Measurements from ENCODE around the gene LAMA2.
A peak's percentile ranks its signal among the peaks of the same experiment; 100 is the strongest.

The LAMA2 gene

DNA sequence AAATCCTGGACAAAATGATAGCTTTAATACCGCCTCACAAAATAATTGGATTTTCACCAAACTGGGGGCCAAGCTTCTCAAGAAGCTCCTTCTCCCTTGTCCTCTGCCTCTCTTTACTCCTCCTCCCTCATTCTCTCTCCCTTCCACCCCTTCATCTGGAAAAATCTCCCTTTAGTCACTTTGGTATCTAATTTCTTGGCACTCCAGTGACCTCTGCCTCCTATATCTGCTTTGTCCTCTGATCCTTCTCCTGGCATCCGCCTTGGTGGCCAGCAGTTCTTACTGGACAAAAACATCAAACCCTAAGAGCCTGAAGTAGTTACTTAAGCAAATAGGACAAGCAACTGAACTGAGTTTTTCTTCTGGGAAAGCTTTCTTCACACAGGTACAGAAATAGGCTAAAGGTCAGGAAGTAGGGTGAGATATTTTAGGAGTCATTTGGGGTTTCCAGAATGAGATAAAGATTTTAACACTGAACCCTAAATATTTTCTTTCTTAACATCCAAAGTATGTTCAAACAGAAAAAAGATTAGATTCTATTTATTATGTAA lies 606.4 kb downstream of the LAMA2 start:
- CTCF ChIA-PET = interaction anchor here (0.8 kb wide), 1 partner anchor 13 kb away, joined by 3 read pairs; no protein-coding TSS in a partner anchor
- no peak for DNase-seq
- Histone ChIP-seq H3K9me3 (ENCODE audit: control extremely low read depth in 1 of 5, control insufficient read depth in 4 of 5, insufficient read depth in 2 of 5, low read depth in 1 of 5, low read length in 4 of 5) (no peaks in the 10 kb centered on the region), H3K27me3 (replicated peaks in 2 of 5; ENCODE audit: control insufficient read depth in 4 of 5, insufficient read depth in 5 of 5, low read length in 4 of 5) (no peaks in the 10 kb centered on the region), H3K36me3 (ENCODE audit: control insufficient read depth in 4 of 4, insufficient read depth in 4 of 4, low read length in 3 of 4) (no peaks in the 10 kb centered on the region), H3K27ac (ENCODE audit: insufficient read depth in 1 of 2, low read depth in 1 of 2, low read length in 2 of 2, poor library complexity in 1 of 2, severe bottlenecking in 2 of 2) (no peak overlapping the region), H3K4me1 (ENCODE audit: control extremely low read depth in 1 of 4, control insufficient read depth in 4 of 4, insufficient read depth in 4 of 4, low read length in 3 of 4) (peaks cover 10 to 27% (median 20%) of the 10 kb centered on the region in 4 experiments), H3K4me3 (ENCODE audit: control insufficient read depth in 1 of 7, extremely low read depth in 1 of 7, insufficient read depth in 4 of 7, low read depth in 2 of 7, low read length in 6 of 7) (no peak overlapping the region)
- 89% methylated on average over 1 of the region's 2 CpGs for WGBS (ENCODE audit: insufficient coverage)
- POLR2A ChIA-PET = no interaction called here

DNA sequence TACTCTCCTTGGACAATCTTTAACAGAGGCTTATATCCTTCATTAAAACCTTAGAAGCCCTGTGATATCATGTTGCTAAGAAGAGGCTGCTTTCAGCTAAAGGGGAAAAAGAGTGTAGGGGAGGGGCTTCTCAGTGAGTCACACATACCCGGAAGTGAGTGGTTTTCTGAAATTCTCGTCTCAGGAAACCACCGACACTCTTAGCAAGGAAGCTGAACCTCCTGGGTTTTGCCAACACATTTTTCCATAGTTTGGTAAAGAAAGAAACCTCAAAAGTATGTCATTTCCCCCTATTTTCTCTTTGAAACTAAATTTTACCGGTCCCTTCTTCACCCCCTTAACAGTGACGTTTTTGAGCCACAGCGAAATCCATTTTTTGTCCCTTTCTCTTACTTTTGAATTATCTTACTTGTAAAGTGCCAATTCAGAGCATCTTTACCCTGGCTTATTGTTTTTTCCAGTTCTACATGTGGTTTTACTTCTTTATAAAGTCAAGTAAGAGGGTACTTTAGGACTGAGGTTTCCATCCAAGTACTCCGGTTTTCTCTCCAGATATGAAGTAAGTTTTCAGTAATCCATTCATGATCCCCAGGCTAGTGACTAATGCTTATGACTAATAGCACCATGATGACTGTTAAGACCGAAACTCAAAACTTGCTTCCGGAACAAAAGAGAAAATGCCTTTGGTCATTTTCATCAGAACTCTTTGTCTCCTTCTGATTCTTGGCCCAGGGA lies 607.8 kb downstream of the LAMA2 start:
- ChIA-PET CTCF (interaction anchor here (0.9 to 1.8 kb wide), 2 partner anchors 9 to 84 kb away, joined by 3 to 4 read pairs; no protein-coding TSS in a partner anchor), POLR2A (interaction anchor here (0.8 kb wide), 1 partner anchor 10 kb away, joined by 4 read pairs; no protein-coding TSS in a partner anchor)
- peak overlapping the region in 6 of 7 experiments; percentile 33 to 68 (median 50) for H3K4me3 ChIP-seq (ENCODE audit: control insufficient read depth in 1 of 7, extremely low read depth in 1 of 7, insufficient read depth in 4 of 7, low read depth in 2 of 7, low read length in 6 of 7)
- H3K36me3 ChIP-seq (ENCODE audit: control insufficient read depth in 4 of 4, insufficient read depth in 4 of 4, low read length in 3 of 4) = no peaks in the 10 kb centered on the region
- H3K4me1 ChIP-seq (ENCODE audit: control extremely low read depth in 1 of 4, control insufficient read depth in 4 of 4, insufficient read depth in 4 of 4, low read length in 3 of 4) = peaks cover 10 to 27% (median 20%) of the 10 kb centered on the region in 4 experiments
- no peaks in the 10 kb centered on the region for H3K27me3 ChIP-seq (replicated peaks in 2 of 5; ENCODE audit: control insufficient read depth in 4 of 5, insufficient read depth in 5 of 5, low read length in 4 of 5)
- DNase-seq = peak; percentile 92 to 96 (median 95)
- H3K9me3 ChIP-seq (ENCODE audit: control extremely low read depth in 1 of 5, control insufficient read depth in 4 of 5, insufficient read depth in 2 of 5, low read depth in 1 of 5, low read length in 4 of 5) = no peaks in the 10 kb centered on the region
- H3K27ac ChIP-seq (ENCODE audit: insufficient read depth in 1 of 2, low read depth in 1 of 2, low read length in 2 of 2, poor library complexity in 1 of 2, severe bottlenecking in 2 of 2) = peak overlapping the region; percentile 70 to 89
- 37% methylated on average over 5 of the region's 9 CpGs for WGBS (ENCODE audit: insufficient coverage)

DNA sequence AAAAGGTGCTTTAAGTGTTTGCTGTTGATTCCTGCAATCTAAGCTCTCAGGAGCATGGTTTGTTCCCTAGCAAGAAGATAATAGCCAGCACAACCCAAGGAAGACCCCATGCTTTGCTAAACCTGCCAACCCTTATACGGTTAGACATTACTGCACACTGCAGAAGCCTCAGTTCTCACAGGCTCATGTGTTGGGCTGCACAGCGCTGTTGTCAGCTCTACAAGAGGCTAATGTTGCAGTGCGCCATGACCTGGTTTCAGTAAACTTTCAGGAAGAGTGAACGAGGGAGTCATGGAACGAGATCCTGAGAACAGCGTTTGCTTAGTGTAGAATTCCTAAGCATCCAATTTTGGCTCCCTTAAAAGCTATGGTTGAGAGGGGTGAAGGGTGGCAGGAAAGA lies 608.5 kb downstream of the LAMA2 start:
- Histone ChIP-seq H3K4me1 (ENCODE audit: control extremely low read depth in 1 of 4, control insufficient read depth in 4 of 4, insufficient read depth in 4 of 4, low read length in 3 of 4) (peaks cover 10 to 27% (median 20%) of the 10 kb centered on the region in 4 experiments), H3K27ac (ENCODE audit: insufficient read depth in 1 of 2, low read depth in 1 of 2, low read length in 2 of 2, poor library complexity in 1 of 2, severe bottlenecking in 2 of 2) (peak overlapping the region in 1 of 2 experiments; percentile 89), H3K9me3 (ENCODE audit: control extremely low read depth in 1 of 5, control insufficient read depth in 4 of 5, insufficient read depth in 2 of 5, low read depth in 1 of 5, low read length in 4 of 5) (no peaks in the 10 kb centered on the region), H3K27me3 (replicated peaks in 2 of 5; ENCODE audit: control insufficient read depth in 4 of 5, insufficient read depth in 5 of 5, low read length in 4 of 5) (no peaks in the 10 kb centered on the region), H3K36me3 (ENCODE audit: control insufficient read depth in 4 of 4, insufficient read depth in 4 of 4, low read length in 3 of 4) (no peaks in the 10 kb centered on the region), H3K4me3 (ENCODE audit: control insufficient read depth in 1 of 7, extremely low read depth in 1 of 7, insufficient read depth in 4 of 7, low read depth in 2 of 7, low read length in 6 of 7) (peak overlapping the region in 1 of 7 experiments; percentile 9)
- DNase-seq = no peak
- ChIA-PET CTCF (interaction anchor here (1.8 kb wide), 1 partner anchor 8 kb away, joined by 4 read pairs; no protein-coding TSS in a partner anchor), POLR2A (interaction anchor here (0.8 kb wide), 2 partner anchors 8 to 10 kb away, joined by 3 to 4 read pairs; no protein-coding TSS in a partner anchor)
- WGBS (ENCODE audit: insufficient coverage) = 92% methylated on average over 6 of the region's 6 CpGs

DNA sequence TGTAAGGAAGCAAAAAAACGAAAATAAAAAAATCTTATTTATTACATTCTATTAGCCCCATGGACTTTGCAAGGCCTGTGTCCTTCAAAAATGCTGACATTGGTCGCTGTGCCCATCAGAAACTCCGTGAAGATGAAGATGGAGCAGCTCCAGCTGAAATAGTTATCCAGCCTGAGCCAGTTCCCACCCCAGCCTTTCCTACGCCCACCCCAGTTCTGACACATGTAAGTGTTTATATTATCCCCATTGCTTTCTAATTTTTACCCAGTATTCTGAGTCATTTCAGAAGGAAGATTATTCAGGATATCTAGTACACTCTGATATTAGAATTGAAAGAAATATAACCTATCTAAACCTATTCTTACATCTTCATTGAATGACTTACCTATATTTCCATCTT lies 609.3 kb downstream of the LAMA2 start:
- Histone ChIP-seq H3K4me3 (ENCODE audit: control insufficient read depth in 1 of 7, extremely low read depth in 1 of 7, insufficient read depth in 4 of 7, low read depth in 2 of 7, low read length in 6 of 7) (no peak overlapping the region), H3K27ac (ENCODE audit: insufficient read depth in 1 of 2, low read depth in 1 of 2, low read length in 2 of 2, poor library complexity in 1 of 2, severe bottlenecking in 2 of 2) (no peak overlapping the region), H3K9me3 (ENCODE audit: control extremely low read depth in 1 of 5, control insufficient read depth in 4 of 5, insufficient read depth in 2 of 5, low read depth in 1 of 5, low read length in 4 of 5) (no peaks in the 10 kb centered on the region), H3K27me3 (replicated peaks in 2 of 5; ENCODE audit: control insufficient read depth in 4 of 5, insufficient read depth in 5 of 5, low read length in 4 of 5) (peaks cover 0 to 2% (median 0%) of the 10 kb centered on the region in 5 experiments), H3K36me3 (ENCODE audit: control insufficient read depth in 4 of 4, insufficient read depth in 4 of 4, low read length in 3 of 4) (no peaks in the 10 kb centered on the region), H3K4me1 (ENCODE audit: control extremely low read depth in 1 of 4, control insufficient read depth in 4 of 4, insufficient read depth in 4 of 4, low read length in 3 of 4) (peaks cover 10 to 27% (median 20%) of the 10 kb centered on the region in 4 experiments)
- WGBS (ENCODE audit: insufficient coverage) = 100% methylated on average over 2 of the region's 4 CpGs
- DNase-seq = no peak
- POLR2A ChIA-PET = no interaction called here
- CTCF ChIA-PET = interaction anchor here (1.8 kb wide), 1 partner anchor 7 kb away, joined by 4 read pairs; no protein-coding TSS in a partner anchor

DNA sequence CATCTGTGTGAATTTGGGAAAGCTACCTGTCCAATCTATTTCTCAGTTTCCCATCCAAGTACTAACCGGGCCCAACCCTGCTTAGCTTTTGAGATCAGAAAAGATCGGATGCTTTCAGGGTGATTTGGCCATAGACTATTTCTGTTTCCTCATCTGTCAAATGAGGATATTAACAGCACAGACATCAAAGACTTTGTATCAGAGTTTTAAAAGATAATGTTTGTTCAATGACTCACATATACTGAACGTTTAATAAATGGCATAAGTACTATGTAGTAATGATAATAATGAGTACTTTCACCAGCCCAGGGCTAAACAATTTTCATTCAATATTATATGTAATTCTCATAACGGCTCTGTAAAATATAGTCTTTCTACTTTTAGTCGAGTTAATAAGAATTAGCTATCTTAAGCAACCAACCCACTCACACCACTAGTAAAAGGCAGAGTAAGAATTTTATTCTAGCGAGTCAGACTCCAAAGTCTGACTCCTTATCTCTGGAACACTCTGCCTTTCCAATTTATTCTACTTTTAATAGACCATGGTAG lies 610.5 kb downstream of the LAMA2 start:
- ChIA-PET POLR2A (no interaction called here), CTCF (interaction anchor here (1.3 to 1.4 kb wide), 2 partner anchors 9 to 72 kb away, joined by 3 to 5 read pairs; no protein-coding TSS in a partner anchor)
- Histone ChIP-seq H3K4me3 (ENCODE audit: control insufficient read depth in 1 of 7, extremely low read depth in 1 of 7, insufficient read depth in 4 of 7, low read depth in 2 of 7, low read length in 6 of 7) (no peak overlapping the region), H3K4me1 (ENCODE audit: control extremely low read depth in 1 of 4, control insufficient read depth in 4 of 4, insufficient read depth in 4 of 4, low read length in 3 of 4) (peaks cover 10 to 27% (median 20%) of the 10 kb centered on the region in 4 experiments), H3K36me3 (ENCODE audit: control insufficient read depth in 4 of 4, insufficient read depth in 4 of 4, low read length in 3 of 4) (no peaks in the 10 kb centered on the region), H3K27me3 (replicated peaks in 2 of 5; ENCODE audit: control insufficient read depth in 4 of 5, insufficient read depth in 5 of 5, low read length in 4 of 5) (peaks cover 0 to 2% (median 0%) of the 10 kb centered on the region in 5 experiments), H3K27ac (ENCODE audit: insufficient read depth in 1 of 2, low read depth in 1 of 2, low read length in 2 of 2, poor library complexity in 1 of 2, severe bottlenecking in 2 of 2) (no peak overlapping the region), H3K9me3 (ENCODE audit: control extremely low read depth in 1 of 5, control insufficient read depth in 4 of 5, insufficient read depth in 2 of 5, low read depth in 1 of 5, low read length in 4 of 5) (no peaks in the 10 kb centered on the region)
- WGBS (ENCODE audit: insufficient coverage) = no CpG with 5 or more reads among the region's 6 CpGs
- no peak for DNase-seq

DNA sequence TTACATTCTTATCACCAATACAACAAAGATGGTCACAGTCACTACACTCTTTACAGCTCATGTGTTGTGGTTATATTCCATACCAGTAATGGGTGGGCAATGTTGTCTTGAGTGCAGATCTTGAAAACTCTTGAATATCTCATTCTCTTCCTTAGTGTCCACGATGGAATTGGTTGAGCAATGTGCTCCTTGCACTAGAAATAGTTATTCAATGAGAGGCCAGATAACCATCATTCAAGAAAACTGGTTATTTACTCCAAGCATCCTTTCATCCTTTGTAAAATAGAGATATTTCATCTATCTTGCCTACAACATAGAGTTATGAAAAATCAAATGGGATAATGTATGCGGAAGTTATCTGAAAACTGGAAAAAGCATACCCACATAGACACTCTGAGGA lies 611.2 kb downstream of the LAMA2 start:
- Histone ChIP-seq H3K27ac (ENCODE audit: insufficient read depth in 1 of 2, low read depth in 1 of 2, low read length in 2 of 2, poor library complexity in 1 of 2, severe bottlenecking in 2 of 2) (no peak overlapping the region), H3K9me3 (ENCODE audit: control extremely low read depth in 1 of 5, control insufficient read depth in 4 of 5, insufficient read depth in 2 of 5, low read depth in 1 of 5, low read length in 4 of 5) (no peaks in the 10 kb centered on the region), H3K27me3 (replicated peaks in 2 of 5; ENCODE audit: control insufficient read depth in 4 of 5, insufficient read depth in 5 of 5, low read length in 4 of 5) (peaks cover 0 to 6% (median 0%) of the 10 kb centered on the region in 5 experiments), H3K4me1 (ENCODE audit: control extremely low read depth in 1 of 4, control insufficient read depth in 4 of 4, insufficient read depth in 4 of 4, low read length in 3 of 4) (peaks cover 10 to 29% (median 22%) of the 10 kb centered on the region in 4 experiments), H3K36me3 (ENCODE audit: control insufficient read depth in 4 of 4, insufficient read depth in 4 of 4, low read length in 3 of 4) (no peaks in the 10 kb centered on the region), H3K4me3 (ENCODE audit: control insufficient read depth in 1 of 7, extremely low read depth in 1 of 7, insufficient read depth in 4 of 7, low read depth in 2 of 7, low read length in 6 of 7) (no peak overlapping the region)
- WGBS (ENCODE audit: insufficient coverage) = no CpG with 5 or more reads among the region's 2 CpGs
- CTCF ChIA-PET = interaction anchor here (1.3 to 1.4 kb wide), 2 partner anchors 8 to 71 kb away, joined by 3 to 5 read pairs; no protein-coding TSS in a partner anchor
- DNase-seq = no peak
- POLR2A ChIA-PET = no interaction called here

Measured in common myeloid progenitor, CD34-positive (primary cell).